Glomerular visceral epithelial cell (primary cell): ENCODE results near the gene PHF2.

Experiments used
- DNase-seq: peaks from one replicate; pipeline ENCODE4 v3.0.0-alpha.2; 2016; ENCODE audit errors: extremely low spot score

PHF2 gene

DNA sequence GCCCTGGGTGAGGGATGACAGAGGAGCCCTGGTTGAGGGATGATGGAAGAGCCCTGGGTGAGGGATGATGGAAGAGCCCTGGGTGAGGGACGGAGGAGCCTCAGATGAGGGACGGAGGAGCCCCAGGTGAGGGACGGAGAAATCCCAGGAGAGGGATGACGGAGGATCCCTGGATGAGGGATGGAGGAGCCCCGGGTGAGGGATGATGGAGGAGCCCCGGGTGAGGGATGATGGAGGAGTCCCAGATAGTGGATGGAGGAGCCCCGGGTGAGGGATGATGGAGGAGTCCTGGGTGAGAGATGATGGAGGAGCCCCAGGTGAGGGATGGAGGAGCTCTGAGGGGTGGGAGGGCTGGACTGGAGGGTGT lies 10.9 kb downstream of the PHF2 start:
- DNase-seq, result no peak

GRCh38 chr9:93587651-93588347 lies 11.4 kb downstream of the PHF2 start:
- no peak for DNase-seq

- no peak for DNase-seq
Measured at GRCh38 chr9:93588641-93589609, 12.5 kb downstream of the PHF2 start.

- DNase-seq, result no peak
Measured at GRCh38 chr9:93589688-93590087, 13.3 kb downstream of the PHF2 start.

- no peak for DNase-seq
Measured at GRCh38 chr9:93590609-93591234, 14.3 kb downstream of the PHF2 start.

GRCh38 chr9:93591301-93592007 lies 15.1 kb downstream of the PHF2 start:
- DNase-seq, result no peak

DNA sequence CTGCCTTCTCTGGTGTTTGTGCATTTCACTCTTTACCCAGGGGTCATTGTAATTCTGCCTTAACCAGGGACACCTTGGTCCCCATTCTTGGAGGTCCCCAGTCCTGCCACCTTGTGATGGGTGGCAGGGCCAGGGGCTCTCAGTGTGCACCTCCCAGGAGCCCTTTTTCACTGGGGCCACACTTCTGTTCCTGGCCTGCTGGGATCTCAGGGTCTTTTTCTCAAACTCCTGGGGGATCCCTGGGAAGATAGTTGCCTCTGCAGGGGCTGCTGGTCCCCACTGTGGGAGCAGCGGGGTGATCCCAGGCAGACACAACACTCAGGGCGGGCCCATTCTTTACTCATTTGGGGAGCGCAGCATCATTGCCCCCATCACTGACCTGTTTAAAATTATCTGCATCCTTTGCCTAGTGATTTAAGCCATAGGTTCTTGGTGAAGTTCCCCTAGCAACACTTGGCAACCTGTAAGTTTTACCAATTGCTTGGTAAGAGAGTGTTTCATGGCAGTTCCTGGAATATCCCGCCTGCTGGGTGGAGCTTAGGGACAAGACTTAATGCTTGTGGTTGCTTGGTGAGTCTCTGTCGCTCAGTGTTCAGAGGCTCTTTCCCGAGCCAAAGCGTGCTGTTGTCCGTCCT lies 15.7 kb downstream of the PHF2 start:
- no peak for DNase-seq

GRCh38 chr9:93592643-93593021 lies 16.2 kb downstream of the PHF2 start:
- DNase-seq, result no peak

DNA sequence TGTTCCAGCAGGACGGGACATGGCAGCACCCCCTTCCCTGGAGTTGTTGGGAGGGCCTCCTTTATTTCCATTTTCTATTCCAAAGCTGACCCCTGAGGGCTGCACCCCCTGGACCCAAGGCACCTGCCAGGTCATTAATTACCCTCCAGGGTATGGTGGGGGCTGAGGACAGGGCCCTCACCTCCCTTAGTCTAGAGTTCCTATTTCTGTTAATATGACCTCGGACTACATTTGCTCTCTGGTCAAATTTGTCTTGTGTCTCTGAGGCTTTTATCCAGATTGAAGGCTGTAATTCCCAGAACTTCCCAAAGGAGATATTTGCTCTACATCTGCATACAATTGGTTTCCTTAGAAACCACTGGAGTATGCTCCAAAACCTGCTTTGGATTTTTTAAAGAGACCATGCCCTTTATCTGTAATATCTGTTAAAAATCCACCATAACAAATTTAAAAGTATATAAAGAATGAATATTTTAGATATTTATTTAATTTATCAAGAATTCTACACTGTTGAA lies 16.8 kb downstream of the PHF2 start:
- DNase-seq, result no peak

DNA sequence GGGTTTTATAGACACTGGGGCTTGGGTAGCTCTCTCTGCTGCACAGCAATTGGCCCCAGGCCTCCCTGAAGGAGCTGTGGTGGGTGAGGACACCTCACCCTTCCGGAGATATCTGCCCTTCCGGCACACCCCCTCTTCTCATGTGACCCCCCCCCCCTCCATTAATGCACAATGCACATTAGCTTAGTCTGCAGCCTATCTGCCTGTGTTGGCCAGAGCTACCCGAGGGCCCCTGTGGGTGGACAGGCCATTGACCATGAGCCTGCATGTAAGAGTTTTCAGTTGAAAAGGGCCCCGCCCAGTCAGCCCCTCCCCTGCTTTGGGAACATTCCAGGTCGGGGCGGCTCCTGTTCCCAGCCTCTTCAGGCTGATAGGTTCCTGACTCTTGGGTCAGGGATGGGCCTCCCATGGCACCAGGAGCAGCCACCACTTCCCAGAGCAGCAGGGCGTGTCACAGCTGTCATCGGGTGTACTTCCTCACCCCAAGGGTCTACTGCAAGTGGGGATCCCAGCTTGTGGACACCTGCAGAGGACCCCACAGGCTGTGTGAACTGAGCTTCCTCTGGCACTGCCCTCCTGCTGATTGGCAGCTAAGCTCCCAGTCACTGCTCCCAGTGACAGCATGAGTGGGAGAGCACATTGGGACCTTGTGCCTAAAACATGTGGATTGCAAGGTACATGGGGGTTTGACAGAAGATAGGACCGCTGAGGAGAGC lies 17.8 kb downstream of the PHF2 start:
- no peak for DNase-seq

GRCh38 chr9:93595461-93595860 lies 19.1 kb downstream of the PHF2 start:
- DNase-seq, result no peak

DNA sequence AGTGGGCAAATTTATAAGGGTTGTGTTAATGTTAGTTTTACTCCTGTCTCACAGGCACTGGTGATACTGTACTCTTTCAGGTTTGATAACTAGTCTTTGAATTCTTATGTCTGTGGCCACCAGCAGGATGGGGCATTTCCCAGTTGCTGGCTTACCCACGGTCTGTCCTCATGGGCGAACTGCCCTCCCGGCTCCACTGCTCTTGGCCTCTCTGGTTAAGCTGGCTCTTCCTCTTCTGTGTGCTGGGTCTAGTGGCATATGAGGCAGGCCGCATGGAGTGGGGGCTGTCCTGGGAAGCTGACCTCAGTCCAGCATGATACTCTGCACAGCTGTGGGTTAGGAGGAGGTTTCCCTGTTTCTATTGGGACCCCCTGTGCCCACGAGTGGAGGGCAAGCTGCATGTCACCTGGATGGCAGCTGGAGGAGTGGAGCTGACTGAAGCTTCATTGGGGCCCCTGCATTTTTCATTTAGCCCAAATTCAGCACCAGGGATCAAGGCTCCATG lies 19.5 kb downstream of the PHF2 start:
- no peak for DNase-seq

- DNase-seq, result no peak
Measured at GRCh38 chr9:93596399-93596798, 20.0 kb downstream of the PHF2 start.

DNA sequence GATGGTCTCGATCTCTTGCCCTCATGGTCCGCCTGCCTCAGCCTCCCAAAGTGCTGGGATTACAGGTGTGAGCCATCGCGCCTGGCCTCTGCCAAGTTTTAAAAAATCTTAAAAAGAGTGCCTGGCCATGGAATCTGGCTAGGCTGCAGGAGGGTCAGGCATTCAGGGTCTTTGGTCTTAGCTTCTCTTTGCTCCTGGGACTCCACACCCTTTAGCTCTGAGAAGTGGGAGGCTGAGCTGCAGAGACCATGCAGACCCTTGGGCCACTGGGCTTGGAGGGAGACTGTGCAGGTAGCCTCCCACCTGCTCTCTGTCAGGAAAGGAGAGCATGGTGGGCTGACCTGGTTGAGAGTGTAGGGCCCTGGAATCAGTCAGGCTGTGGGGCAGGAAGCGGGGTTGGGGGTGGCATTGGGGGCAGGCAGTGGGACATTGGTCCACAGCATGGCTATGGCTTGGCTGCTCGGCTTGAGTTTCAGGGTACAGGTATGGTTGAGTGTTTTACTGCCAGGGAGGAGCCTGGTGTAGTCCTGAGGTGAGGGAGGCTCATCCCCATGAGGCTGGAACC lies 20.8 kb downstream of the PHF2 start:
- no peak for DNase-seq

DNA sequence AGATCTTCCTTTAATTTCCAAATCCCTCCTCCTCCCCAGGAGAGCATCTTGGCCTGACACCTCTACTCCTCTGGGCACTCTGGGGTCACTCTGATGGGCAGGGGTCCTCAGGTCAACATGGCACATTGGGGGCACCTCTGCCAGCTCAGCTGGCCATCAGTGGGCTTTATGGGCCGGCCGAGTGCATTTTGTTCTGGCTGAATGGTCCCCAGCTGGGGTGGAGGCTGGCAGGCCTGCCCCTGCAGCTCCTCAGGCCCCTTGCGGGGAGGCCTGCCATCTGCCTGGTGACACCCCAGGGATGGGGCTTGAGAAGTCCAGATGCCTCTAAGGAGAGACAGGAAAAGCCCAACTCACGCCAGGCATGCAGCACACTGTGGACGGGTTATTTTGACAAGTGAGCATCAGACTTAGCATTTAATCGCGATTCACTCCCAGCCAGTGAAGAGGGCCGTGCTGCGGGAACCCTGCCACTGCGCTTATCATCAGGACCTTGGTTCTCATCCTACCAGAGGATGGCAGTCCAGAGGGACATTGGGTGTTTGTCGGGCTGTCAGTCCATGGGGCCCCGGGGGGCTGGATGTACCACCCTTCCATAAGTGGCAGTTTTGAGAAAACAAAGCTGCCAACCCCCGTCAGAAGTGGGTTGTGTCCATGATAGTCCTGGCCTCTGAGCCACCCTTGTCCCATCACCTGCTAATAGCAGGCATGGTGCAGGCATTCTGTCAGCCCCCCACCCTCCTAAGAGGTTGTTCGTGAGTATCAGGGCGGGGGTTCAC lies 21.7 kb downstream of the PHF2 start:
- DNase-seq, result no peak

GRCh38 chr9:93598647-93599241 lies 22.4 kb downstream of the PHF2 start:
- no peak for DNase-seq

DNA sequence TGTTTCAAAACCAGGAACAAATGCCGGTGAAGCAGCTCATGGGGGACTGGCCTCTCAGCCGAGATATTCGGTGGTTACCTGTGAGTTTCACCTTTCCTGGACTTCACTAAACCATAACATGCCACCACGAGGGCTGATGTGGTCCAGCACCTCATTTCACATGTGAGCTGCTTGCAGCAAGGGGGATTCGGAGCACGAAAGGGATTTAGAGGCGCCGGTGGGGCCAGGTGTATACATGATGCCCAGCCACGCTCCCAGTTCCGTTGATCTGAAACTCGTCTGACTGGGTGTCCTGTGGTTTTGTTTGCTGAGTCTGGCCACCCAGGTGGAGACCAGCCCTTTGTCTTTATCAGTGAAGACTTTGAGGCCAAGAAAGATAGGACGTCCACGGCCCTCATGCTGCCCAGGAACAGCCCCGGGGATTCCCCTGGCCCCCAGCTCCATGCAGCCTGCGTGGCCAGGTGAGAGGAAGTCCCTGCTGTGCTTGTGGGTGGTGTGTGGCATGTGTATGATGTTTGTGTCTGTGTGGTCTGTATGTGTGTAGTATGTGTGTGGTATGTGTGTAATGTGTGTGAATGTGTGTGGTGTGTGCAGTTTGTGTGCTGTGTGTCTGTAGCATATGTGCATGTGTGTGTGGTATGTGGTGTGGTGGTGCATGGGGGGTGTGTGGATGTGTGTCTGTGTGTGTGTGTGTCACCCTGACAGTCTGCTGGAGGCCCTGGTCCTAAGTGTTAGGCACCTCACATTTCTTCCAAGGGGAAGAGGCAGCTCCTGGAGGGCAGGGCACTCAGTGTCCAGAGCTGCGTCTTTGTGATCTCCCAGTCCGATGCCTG lies 23.4 kb downstream of the PHF2 start:
- no peak for DNase-seq

DNA sequence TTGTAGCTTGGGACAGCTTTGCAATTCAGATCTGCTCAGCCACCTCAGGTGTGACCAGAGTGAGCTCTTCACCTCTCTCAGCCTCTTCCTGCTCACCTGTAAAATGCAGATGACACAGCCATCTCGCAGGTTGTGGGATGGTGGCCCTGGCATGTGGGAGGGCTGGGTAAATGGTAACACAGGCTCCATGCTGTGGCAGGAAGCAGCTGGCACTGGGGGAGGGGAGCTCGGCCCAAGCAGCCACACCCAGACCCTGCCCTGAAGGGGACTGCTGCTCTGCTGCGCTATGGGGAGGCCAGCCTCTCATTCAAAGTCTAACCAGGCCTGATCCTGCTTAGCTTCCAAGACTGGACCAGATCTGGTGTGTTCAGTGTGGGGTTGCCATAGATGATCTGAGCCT lies 24.1 kb downstream of the PHF2 start:
- DNase-seq, result no peak
